HCEC 1CT (cell line): ENCODE measurements around the gene TBL1XR1.
"Not testable (repeated sequence)": the region's sequence is repeated elsewhere in the genome, so short reads cannot be mapped to it uniquely, and the experiment has no call there.

Source experiments
- DNase-seq: peaks from one replicate; pipeline ENCODE4 v3.0.0-alpha.2; 2017

Gene TBL1XR1

GRCh38 chr3:177206936-177207335 lies 9.7 kb upstream of the TBL1XR1 start:
- DNase-seq: no peak

DNA sequence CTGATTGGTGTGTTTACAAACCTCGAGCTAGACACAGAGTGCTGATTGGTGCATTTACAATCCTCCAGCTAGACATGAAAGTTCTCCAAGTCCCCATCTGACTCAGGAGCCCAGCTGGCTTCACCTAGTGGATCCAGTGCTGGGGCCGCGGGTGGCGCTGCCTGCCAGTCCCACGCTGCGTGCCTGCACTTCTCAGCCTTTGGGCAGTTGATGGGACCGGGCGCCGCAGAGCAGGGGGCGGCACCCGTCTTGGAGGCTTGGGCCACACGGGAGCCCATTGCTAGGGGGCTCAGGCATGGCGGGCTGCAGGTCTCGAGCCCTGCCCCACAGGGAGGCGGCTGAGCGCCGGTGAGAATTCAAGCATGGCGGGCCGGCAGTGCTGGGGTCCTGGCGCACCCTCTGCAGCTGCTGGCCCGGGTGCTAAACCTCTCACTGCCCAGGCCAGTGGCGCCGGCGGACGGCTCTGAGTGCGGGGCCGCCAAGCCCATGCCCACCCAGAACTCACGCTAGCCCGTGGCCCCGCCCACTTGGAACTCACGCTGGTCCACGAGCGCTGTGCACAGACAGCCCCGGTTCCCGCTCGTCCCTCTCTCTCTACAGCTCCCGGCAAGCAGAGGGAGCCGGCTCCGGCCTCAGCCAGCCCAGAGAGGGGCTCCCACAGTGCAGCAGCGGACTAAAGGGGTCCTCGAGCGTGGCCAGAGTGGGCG lies 6.6 kb upstream of the TBL1XR1 start:
- DNase-seq: no peak

DNA sequence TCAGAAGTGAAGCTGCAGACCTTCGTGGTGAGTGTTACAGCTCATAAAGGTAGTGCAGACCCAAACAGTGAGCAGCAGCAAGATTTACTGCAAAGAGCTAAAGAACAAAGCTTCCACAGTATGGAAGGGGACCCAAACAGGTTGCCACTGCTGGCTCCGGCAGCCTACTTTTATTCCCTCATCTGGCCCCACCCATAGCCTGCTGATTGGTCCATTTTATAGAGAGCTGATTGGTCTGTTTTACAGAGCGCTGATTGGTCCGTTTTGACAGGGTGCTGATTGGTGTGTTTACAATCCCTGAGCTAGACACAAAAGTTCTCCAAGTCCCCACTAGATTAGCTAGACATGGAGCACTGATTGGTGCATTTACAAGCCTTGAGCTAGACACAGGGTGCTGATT lies 5.7 kb upstream of the TBL1XR1 start:
- DNase-seq: not testable (repeated sequence)

GRCh38 chr3:177201700-177202397 lies 4.6 kb upstream of the TBL1XR1 start:
- DNase-seq: peak; percentile 43

DNA sequence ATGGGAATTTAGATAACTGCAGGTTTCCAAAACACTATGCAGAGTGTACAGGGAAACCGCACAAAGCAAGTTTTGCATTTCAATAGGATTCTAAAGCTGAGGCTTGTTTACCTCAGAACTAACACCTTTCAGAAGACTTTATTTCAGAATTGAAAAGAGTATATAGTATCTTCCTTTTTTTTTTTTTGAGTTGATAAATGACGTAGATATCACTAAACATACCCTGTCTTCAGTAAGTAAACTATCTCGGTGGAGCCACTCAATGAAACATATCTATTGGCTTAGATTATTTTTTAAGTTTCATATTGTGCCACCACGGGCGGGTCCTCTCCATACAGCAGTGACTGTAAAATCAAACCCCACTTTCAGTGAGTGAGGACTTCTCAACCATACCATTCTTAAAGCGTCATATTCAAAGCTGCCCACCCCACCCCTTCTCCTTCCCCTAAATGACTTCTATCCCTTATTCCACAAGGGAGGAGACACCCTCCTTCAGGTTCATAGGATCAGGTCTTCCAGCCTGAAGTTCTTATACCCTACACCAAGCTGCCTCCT lies 2.0 kb upstream of the TBL1XR1 start:
- DNase-seq: no peak

DNA sequence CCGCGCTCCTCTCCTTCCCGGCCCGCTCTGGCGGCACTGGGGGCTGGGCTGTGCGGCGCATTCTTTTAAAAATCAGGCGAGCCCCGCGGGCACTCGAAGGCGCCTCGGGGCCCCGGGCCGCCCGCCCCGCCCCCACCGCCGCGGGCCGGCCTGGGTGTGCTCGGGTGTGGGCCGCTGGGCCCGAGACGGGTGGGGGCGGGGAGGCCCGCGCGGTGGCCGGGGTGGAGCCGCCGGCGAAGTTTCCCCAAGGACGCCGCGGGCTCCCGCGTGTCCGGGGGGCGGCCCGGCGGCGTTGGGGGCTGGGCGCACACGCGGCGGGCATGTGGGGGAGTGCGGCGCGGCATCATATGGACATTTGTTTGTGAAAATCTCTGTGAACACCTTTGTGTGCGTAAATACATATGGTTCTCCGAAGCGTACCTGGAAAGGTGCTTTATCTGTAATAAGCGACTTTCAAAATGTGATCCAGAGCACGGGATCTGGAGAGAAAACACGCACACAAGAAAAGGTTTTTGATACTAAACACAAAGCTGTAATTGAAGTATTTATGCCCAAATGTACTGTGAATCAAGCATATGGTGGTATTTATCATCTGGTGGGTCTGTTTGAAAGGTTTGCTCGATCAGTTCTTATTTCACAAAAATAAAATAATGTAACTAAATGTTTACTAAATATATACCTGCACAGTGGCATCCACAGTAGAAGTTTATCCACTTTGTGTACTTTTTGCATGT lies 612 bp upstream of the TBL1XR1 start:
- no peak for DNase-seq

- peak; percentile 55 for DNase-seq
Observed at GRCh38 chr3:177196456-177197040, 734 bp downstream of the TBL1XR1 start.

DNA sequence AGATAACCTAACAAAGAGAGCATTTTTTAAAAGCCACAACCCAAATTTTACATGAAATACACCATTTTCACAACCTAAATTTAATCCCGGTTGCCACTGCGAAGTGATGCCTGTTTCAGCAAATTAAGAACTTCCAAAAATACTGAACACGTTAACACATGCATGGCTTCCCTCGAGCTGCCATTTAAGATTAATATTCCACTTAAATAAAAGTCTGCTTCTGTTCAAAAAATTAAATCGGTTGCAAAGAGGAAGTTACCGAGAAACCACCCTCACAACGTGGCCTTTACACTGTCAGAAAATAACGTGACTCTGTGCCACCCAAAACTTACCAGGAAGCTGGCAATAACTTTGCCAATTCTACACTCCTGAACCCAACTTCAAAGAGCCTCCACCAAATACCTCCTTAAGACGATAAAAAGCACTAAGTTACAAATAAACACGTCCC lies 1.2 kb downstream of the TBL1XR1 start:
- DNase-seq: peak; percentile 11

GRCh38 chr3:177195242-177195991 lies 1.9 kb downstream of the TBL1XR1 start:
- DNase-seq: peak; percentile 22

DNA sequence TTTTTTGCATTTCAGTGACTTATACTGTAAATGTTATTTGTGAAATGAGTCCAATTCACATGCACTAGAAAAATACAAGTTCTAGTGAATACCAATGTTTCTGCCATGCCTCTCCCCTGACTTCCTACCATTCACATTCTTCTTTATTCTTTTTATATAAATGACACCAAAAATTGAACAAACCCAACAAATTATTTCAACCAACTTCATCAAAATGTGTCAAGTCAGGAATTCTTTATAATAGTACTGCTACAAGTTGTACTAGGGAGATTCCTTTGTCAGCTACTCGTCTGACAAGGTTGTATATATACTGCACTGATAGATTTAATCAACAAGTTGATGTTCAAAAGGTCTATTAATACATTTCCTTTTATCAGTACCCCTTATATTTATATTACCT lies 3.0 kb downstream of the TBL1XR1 start:
- DNase-seq: no peak

- no peak for DNase-seq
Observed at GRCh38 chr3:177193688-177194268, 3.5 kb downstream of the TBL1XR1 start.

DNA sequence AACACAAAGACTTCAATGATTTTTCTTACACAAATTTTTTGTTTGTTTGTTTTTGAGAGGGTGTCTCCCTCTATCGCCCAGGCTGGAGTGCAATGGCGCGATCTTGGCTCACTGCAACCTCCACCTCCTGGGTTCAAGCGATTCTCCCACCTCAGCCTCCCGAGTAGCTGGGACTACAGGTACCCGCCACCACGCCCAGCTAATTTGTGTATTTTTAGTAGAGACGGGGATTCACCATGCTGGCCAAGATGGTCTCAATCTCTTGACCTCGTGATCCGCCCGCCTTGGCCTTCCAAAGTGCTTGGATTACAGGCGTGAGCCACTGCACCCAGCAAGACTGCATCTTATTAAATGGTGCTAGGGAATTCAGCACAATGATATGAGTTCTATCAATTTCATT lies 4.0 kb downstream of the TBL1XR1 start:
- DNase-seq: not testable (repeated sequence)

DNA sequence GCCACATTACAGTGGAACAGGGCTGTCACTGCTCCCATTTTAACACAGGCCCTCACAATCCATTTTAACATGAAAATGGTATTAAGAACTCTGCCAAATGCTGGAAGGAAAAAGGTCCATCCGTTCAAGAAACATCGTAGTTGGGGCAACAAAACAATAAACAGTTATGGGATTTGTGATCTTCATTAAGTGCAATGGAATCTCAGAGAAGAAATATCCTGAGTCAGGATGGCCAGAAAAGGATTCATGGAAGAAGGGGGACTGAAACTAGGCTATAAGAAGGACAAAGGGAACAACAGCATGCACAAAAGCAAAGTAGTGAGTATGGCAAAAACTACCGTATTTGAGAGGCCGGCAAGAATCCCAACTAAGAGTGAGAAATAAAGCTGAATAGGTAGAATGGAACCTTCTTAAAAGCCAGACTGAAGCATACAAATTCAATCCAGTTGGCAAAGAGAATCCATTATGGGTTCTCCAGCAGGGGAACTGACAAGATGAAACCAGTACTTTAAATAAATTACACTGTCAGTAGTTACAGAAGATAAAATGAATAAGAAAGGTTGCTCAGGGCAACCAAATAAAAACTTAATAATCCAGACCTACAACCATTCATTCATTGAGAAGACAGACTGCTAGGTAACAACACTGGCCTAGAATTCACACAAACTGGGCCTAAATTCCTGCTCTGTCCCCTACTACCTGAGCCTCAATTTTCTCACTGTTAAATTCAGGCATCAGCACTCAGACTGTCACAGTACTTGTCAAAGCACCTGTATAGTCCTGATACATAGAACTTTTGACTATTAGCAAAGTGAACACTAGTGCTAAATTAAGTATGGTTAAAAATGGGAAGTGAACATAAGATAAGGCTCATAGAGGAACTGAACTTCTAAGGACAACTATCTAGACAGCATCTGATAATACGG lies 6.3 kb downstream of the TBL1XR1 start:
- no peak for DNase-seq

DNA sequence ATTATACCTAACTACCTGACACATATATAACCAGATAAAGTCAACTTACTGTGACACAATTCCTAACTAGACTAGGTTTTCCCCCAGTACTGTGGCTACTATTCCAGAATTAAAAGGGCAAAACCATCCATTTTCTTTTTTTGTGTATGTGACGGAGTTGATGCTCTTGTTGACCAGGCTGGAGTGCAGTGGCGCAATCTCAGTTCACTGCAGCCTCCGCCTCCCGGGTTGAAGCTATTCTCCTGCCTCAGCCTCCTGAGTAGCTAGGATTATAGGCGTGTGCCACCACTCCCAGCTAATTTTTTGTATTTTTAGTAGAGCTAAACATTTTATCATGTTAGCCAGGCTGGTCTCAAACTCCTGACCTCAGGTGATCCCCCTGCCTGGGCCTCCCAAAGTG lies 7.1 kb downstream of the TBL1XR1 start:
- DNase-seq: not testable (repeated sequence)

DNA sequence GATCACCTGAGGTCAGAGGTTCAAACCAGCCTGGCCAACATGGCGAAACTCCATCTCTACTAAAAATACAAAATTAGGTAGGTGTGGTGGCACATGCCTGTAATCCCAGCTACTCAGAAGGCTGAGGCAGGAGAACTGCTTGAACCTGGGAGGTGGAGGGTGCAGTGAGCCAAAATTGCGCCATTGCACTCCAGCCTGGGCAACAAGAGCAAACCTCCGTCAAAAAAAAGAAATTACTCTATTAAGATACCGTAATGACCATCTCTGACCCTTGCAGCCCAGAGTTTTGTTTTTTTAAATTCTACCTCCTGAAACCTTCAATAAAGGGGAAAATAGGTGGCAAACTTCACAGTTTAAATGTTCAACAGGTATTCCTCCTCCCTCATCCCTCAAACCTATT lies 9.0 kb downstream of the TBL1XR1 start:
- DNase-seq: not testable (repeated sequence)

GRCh38 chr3:177186306-177186705 lies 11.0 kb downstream of the TBL1XR1 start:
- DNase-seq: no peak

DNA sequence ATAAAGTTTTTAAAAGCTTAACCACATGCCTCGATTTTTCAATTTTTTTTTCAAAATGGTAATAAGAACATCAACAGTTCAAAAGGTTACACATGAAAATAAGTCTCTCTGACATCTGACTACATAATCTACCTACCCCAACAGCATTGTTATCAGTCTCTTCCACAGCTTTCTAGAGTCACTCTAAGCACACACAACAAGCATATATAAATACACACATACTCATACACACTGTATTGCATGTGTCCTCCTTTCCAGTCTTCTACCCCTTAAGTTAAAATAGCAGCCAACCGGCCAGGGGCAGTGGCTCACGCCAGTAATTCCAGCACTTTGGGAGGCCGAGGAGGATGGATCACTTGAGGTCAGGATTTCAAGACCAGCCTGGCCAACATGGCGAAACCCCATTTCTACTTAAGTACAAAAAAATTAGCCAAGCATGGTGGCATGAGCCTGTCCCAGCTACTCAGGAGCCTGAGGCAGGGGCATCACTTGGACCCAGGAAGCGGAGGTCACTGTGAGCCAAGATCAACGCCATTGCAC lies 12.2 kb downstream of the TBL1XR1 start:
- no peak for DNase-seq

- peak; percentile 41 for DNase-seq
Observed at GRCh38 chr3:177184602-177185001, 12.7 kb downstream of the TBL1XR1 start.

DNA sequence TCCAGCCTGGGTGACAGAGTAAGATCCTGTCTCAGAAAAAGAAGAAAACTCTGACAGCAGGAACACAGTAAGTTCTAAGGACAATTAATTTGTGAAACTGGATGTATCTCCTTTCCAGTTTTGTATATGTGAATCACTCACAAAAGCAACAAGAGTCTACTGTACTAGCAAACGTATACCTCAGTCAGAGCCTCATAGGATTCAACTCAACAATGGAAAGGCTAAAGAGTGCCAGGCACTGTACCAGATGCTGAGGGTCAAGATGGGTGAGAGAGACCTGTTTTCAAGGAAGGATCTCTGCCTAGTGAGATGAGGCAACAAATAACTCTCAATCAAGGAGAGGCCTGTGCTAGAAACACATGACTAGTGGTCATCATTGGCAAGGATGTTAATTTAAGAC lies 14.9 kb downstream of the TBL1XR1 start:
- no peak for DNase-seq

- DNase-seq: no peak
Observed at GRCh38 chr3:177181418-177181817, 15.9 kb downstream of the TBL1XR1 start.

- DNase-seq: no peak
Observed at GRCh38 chr3:177180506-177180905, 16.8 kb downstream of the TBL1XR1 start.
